NT2/D1 (cell line): ENCODE results near the gene OR52R1.

Source experiments
- DNase-seq: peaks from one replicate; pipeline ENCODE4 v3.0.0-alpha.2; 2011; ENCODE audit warnings: low read depth, low spot score
- H3K27me3 ChIP-seq: 2 replicates; pipeline ENCODE4 v1.6.0; 2011; ENCODE audit warnings: mild to moderate bottlenecking; ENCODE audit not compliant: insufficient read length, insufficient read depth
- H3K36me3 ChIP-seq: 2 replicates; pipeline ENCODE4 v1.6.1; 2011; ENCODE audit warnings: mild to moderate bottlenecking, low read length, mixed read lengths; ENCODE audit not compliant: insufficient read depth, insufficient read length
- H3K4me1 ChIP-seq: 2 replicates; pipeline ENCODE4 v1.5.1; 2011; ENCODE audit not compliant: insufficient read depth, insufficient read length
- H3K4me3 ChIP-seq: 2 replicates; pipeline ENCODE4 v1.5.1; 2011; ENCODE audit warnings: low read depth; ENCODE audit not compliant: insufficient read length
- H3K9ac ChIP-seq: 2 replicates; pipeline ENCODE4 v1.6.0; 2011; ENCODE audit warnings: low read depth; ENCODE audit not compliant: insufficient read length
- H3K9me3 ChIP-seq: 2 replicates; pipeline ENCODE4 v1.5.1; 2011; ENCODE audit warnings: mild to moderate bottlenecking, low read length; ENCODE audit not compliant: insufficient read depth
- SUZ12 ChIP-seq: IDR thresholded peaks from 2 replicates; pipeline ENCODE4 v1.6.1; 2011; ENCODE audit not compliant: insufficient read length, insufficient read depth; ENCODE audit errors: extremely low read depth
- YY1 ChIP-seq: IDR thresholded peaks from 2 replicates; pipeline ENCODE4 v1.6.1; 2011; ENCODE audit not compliant: insufficient read length, insufficient read depth
- ZNF274 ChIP-seq: IDR thresholded peaks from 2 replicates; pipeline ENCODE4 v1.6.1; 2011; ENCODE audit warnings: mild to moderate bottlenecking, low read depth, low read length

OR52R1 gene

GRCh38 chr11:4804280-4804679 lies at the start of gene OR52R1:
TSS of gene OR52R1 (minus strand) at chr11:4804380. CDS start at chr11:4804380, 0 bp downstream.
- H3K9ac ChIP-seq, result no peak within 1 kb of the TSS
- no peaks in the 10 kb centered on the region for H3K9me3 ChIP-seq
- no peak for DNase-seq
- H3K27me3 ChIP-seq, result no peaks in the 10 kb centered on the region
- no peaks in the 10 kb centered on the region for H3K4me1 ChIP-seq
- no peaks in the 10 kb centered on the region for H3K36me3 ChIP-seq
- TF ChIP-seq YY1, result no peak
- TF ChIP-seq SUZ12, result no peak
- no peak for TF ChIP-seq ZNF274
- H3K4me3 ChIP-seq, result no peak within 1 kb of the TSS

- Histone ChIP-seq H3K36me3 (no peaks in the 10 kb centered on the region), H3K9ac (no peak overlapping the region), H3K27me3 (no peaks in the 10 kb centered on the region), H3K4me1 (no peaks in the 10 kb centered on the region), H3K4me3 (no peak overlapping the region), H3K9me3 (no peaks in the 10 kb centered on the region)
- TF ChIP-seq SUZ12, result no peak
- TF ChIP-seq YY1, result no peak
- no peak for TF ChIP-seq ZNF274
- DNase-seq, result no peak
Measured at GRCh38 chr11:4851033-4851432, 46.9 kb upstream of the OR52R1 start.

- H3K9ac ChIP-seq, result no peak within 1 kb of the TSS
- TF ChIP-seq SUZ12 (no peak), YY1 (no peak), ZNF274 (no peak)
- H3K4me1 ChIP-seq, result no peaks in the 10 kb centered on the region
- H3K27me3 ChIP-seq, result no peaks in the 10 kb centered on the region
- no peak within 1 kb of the TSS for H3K4me3 ChIP-seq
- no peaks in the 10 kb centered on the region for H3K9me3 ChIP-seq
- DNase-seq, result no peak
- no peaks in the 10 kb centered on the region for H3K36me3 ChIP-seq
Measured at GRCh38 chr11:4848908-4849532, 44.8 kb upstream of the OR52R1 start, which contains the start of gene OR51S1. TSS of gene OR51S1 (minus strand) at chr11:4849208. CDS start at chr11:4849208, 0 bp downstream.

GRCh38 chr11:4839851-4840549 lies 35.8 kb upstream of the OR52R1 start:
- no peaks in the 10 kb centered on the region for H3K27me3 ChIP-seq
- no peaks in the 10 kb centered on the region for H3K4me1 ChIP-seq
- no peaks in the 10 kb centered on the region for H3K36me3 ChIP-seq
- DNase-seq, result no peak
- TF ChIP-seq YY1, result no peak
- no peak for TF ChIP-seq SUZ12
- TF ChIP-seq ZNF274, result no peak
- H3K9ac ChIP-seq, result no peak overlapping the region
- H3K9me3 ChIP-seq, result peaks cover 13% of the 10 kb centered on the region; the same call in 1 of the 2 replicates
- no peak overlapping the region for H3K4me3 ChIP-seq

- TF ChIP-seq ZNF274 (no peak), SUZ12 (no peak), YY1 (no peak)
- no peaks in the 10 kb centered on the region for H3K9me3 ChIP-seq
Measured at GRCh38 chr11:4830909-4831308, 26.7 kb upstream of the OR52R1 start.

GRCh38 chr11:4830346-4830745 lies 26.2 kb upstream of the OR52R1 start:
- no peak for DNase-seq
- Histone ChIP-seq H3K4me3 (no peak overlapping the region), H3K4me1 (no peaks in the 10 kb centered on the region), H3K27me3 (no peaks in the 10 kb centered on the region), H3K9ac (no peak overlapping the region), H3K36me3 (no peaks in the 10 kb centered on the region), H3K9me3 (no peaks in the 10 kb centered on the region)
- TF ChIP-seq YY1 (no peak), SUZ12 (no peak), ZNF274 (no peak)

More at GRCh38 chr11:4830909-4831308, 26.7 kb upstream of the OR52R1 start:
- H3K9ac ChIP-seq, result no peak overlapping the region
- no peaks in the 10 kb centered on the region for H3K4me1 ChIP-seq
- H3K36me3 ChIP-seq, result no peaks in the 10 kb centered on the region
- no peak for DNase-seq
- H3K4me3 ChIP-seq, result no peak overlapping the region
- H3K27me3 ChIP-seq, result no peaks in the 10 kb centered on the region

- no peak overlapping the region for H3K4me3 ChIP-seq
- TF ChIP-seq YY1 (no peak), SUZ12 (no peak), ZNF274 (no peak)
- H3K36me3 ChIP-seq, result no peaks in the 10 kb centered on the region
- no peak overlapping the region for H3K9ac ChIP-seq
- no peaks in the 10 kb centered on the region for H3K27me3 ChIP-seq
- no peak for DNase-seq
- no peaks in the 10 kb centered on the region for H3K9me3 ChIP-seq
- no peaks in the 10 kb centered on the region for H3K4me1 ChIP-seq
Measured at GRCh38 chr11:4826425-4826824, 22.2 kb upstream of the OR52R1 start.
